GM23248 (cell line): ENCODE data around the gene WNT10A. TPM values are rescaled to one million over a fixed set of nuclear protein-coding genes. Genes with fewer than 3 reads are reported as not detected.

Experiments used
- DNase-seq: peaks from one replicate; pipeline ENCODE4 v3.0.0-alpha.2; 2015
- H2AFZ ChIP-seq: fragments of 200-600 bp; sonication (generic); 2 replicates; pipeline ENCODE4 v1.6.1; 2016; ENCODE audit warnings: antibody characterized with exemption
- H3F3A ChIP-seq: fragments of 200-600 bp; sonication (generic); 2 replicates; pipeline ENCODE4 v1.6.1; 2016; ENCODE audit warnings: mild to moderate bottlenecking, antibody characterized with exemption, mixed run types; ENCODE audit not compliant: insufficient read depth
- H3K27ac ChIP-seq: fragments of 200-600 bp; sonication (generic); 2 replicates; pipeline ENCODE4 v1.5.1; 2016; ENCODE audit warnings: mild to moderate bottlenecking
- H3K27me3 ChIP-seq: fragments of 200-600 bp; sonication (generic); replicated peaks from 2 replicates; pipeline ENCODE4 v1.6.1; 2016; ENCODE audit warnings: mild to moderate bottlenecking; ENCODE audit not compliant: insufficient read depth
- H3K36me3 ChIP-seq: fragments of 200-600 bp; sonication (generic); 2 replicates; pipeline ENCODE4 v1.6.1; 2016; ENCODE audit warnings: low read depth, mild to moderate bottlenecking
- H3K4me1 ChIP-seq: fragments of 200-600 bp; sonication (generic); 2 replicates; pipeline ENCODE4 v1.6.1; 2016; ENCODE audit warnings: mild to moderate bottlenecking; ENCODE audit not compliant: insufficient read depth
- H3K4me2 ChIP-seq: fragments of 200-600 bp; sonication (generic); one replicate; pipeline ENCODE4 v1.6.1; 2016; ENCODE audit warnings: mild to moderate bottlenecking; ENCODE audit not compliant: unreplicated experiment
- H3K4me3 ChIP-seq: fragments of 200-600 bp; sonication (generic); 2 replicates; pipeline ENCODE4 v1.5.1; 2016; ENCODE audit warnings: mild to moderate bottlenecking
- H3K79me2 ChIP-seq: fragments of 200-600 bp; sonication (generic); 2 replicates; pipeline ENCODE4 v1.6.1; 2016; ENCODE audit warnings: mild to moderate bottlenecking; ENCODE audit not compliant: insufficient read depth
- H3K9ac ChIP-seq: fragments of 200-600 bp; sonication (generic); 2 replicates; pipeline ENCODE4 v1.6.1; 2016; ENCODE audit warnings: mild to moderate bottlenecking
- H3K9me2 ChIP-seq: fragments of 200-600 bp; sonication (generic); 2 replicates; pipeline ENCODE4 v1.6.1; 2016; ENCODE audit warnings: mixed run types, mild to moderate bottlenecking, moderate library complexity; ENCODE audit not compliant: insufficient read depth
- H3K9me3 ChIP-seq: fragments of 200-600 bp; sonication (generic); one replicate; pipeline ENCODE4 v1.6.1; 2017; ENCODE audit warnings: low read depth
- H4K20me1 ChIP-seq: fragments of 200-600 bp; sonication (generic); 2 replicates; pipeline ENCODE4 v1.6.0; 2016; ENCODE audit not compliant: insufficient read depth
- EZH2 ChIP-seq: fragments of 200-600 bp; sonication (generic); IDR thresholded peaks from 2 replicates; pipeline ENCODE4 v1.6.1; 2018; ENCODE audit warnings: antibody characterized with exemption, mild to moderate bottlenecking; ENCODE audit not compliant: insufficient read depth, poor library complexity, severe bottlenecking
- EZH2phosphoT487 ChIP-seq: fragments of 200-600 bp; sonication (generic); IDR thresholded peaks from 2 replicates; pipeline ENCODE4 v1.6.1; 2018; ENCODE audit warnings: antibody characterized with exemption, moderate library complexity, mild to moderate bottlenecking, low read depth; ENCODE audit not compliant: insufficient read depth
- WGBS, 2 experiments: methylation state at CpG; one replicate each; pipeline ENCODE4 v1.1.6; 2015 to 2017; ENCODE audit warnings: low lambda C conversion rate in 2 of 2, low coverage in 1 of 2; ENCODE audit errors: missing lambda C conversion rate in 2 of 2; 5-methylcytosine and 5-hydroxymethylcytosine counted together
- in situ Hi-C: fragments of 300-500 bp; cut with MboI; formaldehyde crosslinking; loops from 2 replicates; pipeline ENCODE4 v1.15.0; 2020
- polyA plus RNA-seq: library from polyadenylated mRNA; unstranded; fragments of >200 nt; fragmentation: Nextera tagmentation; extraction: Ambion mirVana; gene quantifications from 2 replicates; pipeline ENCODE4 v1.2.1, GENCODE V29; 2016
- total RNA-seq: library from RNA; depleted of rRNA; stranded (reverse); fragments of >200 nt; shearing (Covaris generic); gene quantifications from 2 replicates; pipeline ENCODE4 v1.2.3, GENCODE V29; 2014

Gene WNT10A
- total and polyA plus RNA-seq, 2 experiments from 2014 or later, result not detected

DNA sequence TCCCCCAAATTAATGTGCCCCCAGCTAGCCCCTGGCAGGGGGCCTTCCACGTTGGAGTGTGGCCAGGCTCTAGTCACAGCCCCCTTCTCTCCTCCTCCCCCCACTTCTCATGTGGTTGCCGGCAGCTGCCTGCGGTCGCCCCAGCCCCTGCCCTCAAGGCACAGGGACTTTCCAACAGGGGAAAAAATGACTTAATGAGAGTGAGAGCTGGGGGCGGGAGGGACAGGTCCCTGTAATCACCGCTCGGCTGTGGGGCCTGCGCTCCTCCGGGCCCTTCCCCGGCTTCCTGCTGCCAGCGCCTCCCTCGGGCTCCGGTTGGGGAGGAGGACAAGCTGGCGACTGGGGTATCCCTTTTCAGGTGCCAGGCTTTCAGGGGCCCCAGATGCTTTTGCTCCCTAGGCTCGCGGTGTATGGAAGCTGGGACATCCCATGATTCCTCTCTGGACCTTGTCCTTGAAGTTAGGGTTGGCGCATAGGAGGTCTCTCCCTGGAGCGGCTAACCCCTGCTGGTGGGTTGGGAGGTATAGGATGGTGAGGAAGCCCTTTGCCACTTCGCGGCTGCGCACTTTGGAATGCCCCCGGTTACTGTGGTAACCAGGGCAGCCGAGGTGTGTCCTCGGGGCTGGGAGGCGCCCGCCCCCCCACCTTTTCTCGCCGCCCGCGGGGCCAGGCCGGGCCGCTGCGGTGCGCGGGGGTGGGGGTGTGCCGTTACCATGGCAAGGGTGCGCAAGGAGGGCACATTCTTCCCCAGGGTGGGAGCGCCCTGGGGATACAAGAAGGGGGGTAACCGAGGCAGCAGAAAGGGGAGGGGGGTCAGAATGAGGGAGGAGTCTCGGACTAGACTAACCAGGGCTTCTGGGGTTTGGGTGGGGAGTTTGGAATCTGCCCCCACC lies 16.1 kb downstream of the WNT10A start:
- no peak overlapping the region for H3K27ac ChIP-seq
- in situ Hi-C loops, result no loop called here
- no peaks in the 10 kb centered on the region for H3K9me2 ChIP-seq
- no peaks in the 10 kb centered on the region for H4K20me1 ChIP-seq
- no peaks in the 10 kb centered on the region for H3K9me3 ChIP-seq
- no peaks in the 10 kb centered on the region for H3K36me3 ChIP-seq
- H3K27me3 ChIP-seq, result peaks cover 54% of the 10 kb centered on the region
- WGBS, 2 experiments, result 26 to 38% methylated on average over 28 to 40 of the region's 40 CpGs
- DNase-seq, result no peak
- no peaks in the 10 kb centered on the region for H3K4me1 ChIP-seq
- H3K4me3 ChIP-seq, result no peak overlapping the region
- TF ChIP-seq EZH2phosphoT487, result no peak
- TF ChIP-seq EZH2, result no peak
- H3K79me2 ChIP-seq, result no peaks in the 10 kb centered on the region
- H2AFZ ChIP-seq, result no peak overlapping the region
- H3K4me2 ChIP-seq, result no peak overlapping the region
- no peak overlapping the region for H3K9ac ChIP-seq
- no peaks in the 10 kb centered on the region for H3F3A ChIP-seq

DNA sequence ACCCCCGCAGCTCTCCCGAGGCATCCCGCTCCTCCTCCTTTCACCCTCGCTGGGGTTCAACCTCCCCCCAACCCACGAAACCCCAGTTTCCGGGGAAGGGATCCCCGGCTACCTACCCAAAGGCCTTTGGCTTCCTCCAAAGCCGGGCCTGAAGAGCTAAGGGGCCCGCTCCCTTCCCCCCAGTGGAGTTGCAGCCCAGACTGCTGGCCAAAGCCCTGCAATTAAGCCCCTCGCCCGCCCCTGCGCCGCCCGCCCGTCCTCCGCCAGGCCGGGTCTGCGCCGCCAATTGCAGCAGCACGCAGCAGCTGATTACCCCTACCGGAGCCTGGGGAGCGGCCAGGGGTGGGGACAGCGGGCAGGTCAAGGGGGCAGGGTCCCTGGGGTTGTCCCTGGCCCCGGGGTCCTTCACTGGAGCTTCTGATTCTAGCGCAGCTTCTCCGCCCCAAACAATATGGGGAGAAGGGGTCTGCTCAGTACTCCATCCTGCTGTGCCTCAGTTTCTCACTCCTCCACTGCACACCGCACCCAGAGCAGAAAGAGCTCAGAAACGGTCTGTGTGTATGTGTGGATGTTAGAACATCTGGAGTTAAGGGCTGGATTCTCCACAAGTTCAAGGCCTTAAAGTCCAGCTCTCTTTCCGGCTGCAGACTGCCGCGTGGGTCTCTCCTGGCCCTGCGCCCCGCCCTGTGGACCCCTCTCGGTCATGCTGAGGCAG lies 16.9 kb downstream of the WNT10A start:
- no peak for DNase-seq
- H3K27me3 ChIP-seq, result peaks cover 55% of the 10 kb centered on the region
- no peaks in the 10 kb centered on the region for H3F3A ChIP-seq
- H3K9me3 ChIP-seq, result no peaks in the 10 kb centered on the region
- no peaks in the 10 kb centered on the region for H3K36me3 ChIP-seq
- H3K4me2 ChIP-seq, result no peak overlapping the region
- no peaks in the 10 kb centered on the region for H4K20me1 ChIP-seq
- in situ Hi-C loops, result no loop called here
- no peak overlapping the region for H3K9ac ChIP-seq
- no peaks in the 10 kb centered on the region for H3K4me1 ChIP-seq
- 13 to 33% methylated on average over 17 to 34 of the region's 34 CpGs for WGBS, 2 experiments
- no peak overlapping the region for H2AFZ ChIP-seq
- H3K27ac ChIP-seq, result no peak overlapping the region
- no peaks in the 10 kb centered on the region for H3K79me2 ChIP-seq
- H3K4me3 ChIP-seq, result no peak overlapping the region
- peak; percentile 48 for TF ChIP-seq EZH2
- TF ChIP-seq EZH2phosphoT487, result no peak
- H3K9me2 ChIP-seq, result no peaks in the 10 kb centered on the region

DNA sequence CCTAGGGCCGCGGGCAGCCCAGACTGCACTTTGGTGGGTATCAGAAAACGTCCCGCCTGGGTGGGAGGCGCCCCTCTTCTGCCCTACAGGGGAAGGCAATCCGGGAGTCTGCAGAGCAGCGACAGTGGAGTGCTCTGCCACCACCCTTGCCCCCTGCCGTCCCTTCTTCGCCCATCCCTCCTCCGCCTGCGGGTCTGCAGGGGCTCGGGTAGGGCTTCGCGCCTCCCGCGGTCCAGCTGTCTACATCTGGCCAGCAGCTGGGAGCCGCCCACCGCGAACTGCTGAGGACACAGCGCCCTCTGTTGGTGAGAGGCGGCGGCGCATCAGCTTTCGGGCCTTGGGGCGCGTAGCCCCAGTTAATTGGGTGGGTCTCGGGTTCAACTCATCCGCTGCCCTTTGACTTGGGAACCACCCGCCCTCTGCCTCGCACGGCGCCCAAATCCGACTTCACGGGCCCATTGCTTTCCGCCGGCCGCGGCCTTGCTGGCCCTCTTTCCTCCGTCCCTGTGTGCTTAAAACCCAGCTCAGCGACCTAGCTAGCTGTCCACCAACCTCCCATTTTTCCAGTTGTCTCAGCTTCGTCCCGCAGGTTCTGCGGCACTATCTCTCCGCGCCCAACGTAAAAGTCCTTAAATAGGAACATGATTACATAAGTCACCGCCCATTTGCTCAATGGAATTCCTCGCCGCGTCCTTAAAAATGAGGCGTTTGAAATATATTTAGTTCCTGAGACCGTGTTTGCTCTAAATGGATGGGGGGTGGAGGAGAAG lies 17.6 kb downstream of the WNT10A start:
- Histone ChIP-seq H3K79me2 (no peaks in the 10 kb centered on the region), H3K9me2 (no peaks in the 10 kb centered on the region), H3K4me3 (peak overlapping the region; percentile 49), H3F3A (no peaks in the 10 kb centered on the region), H4K20me1 (no peaks in the 10 kb centered on the region), H2AFZ (peak overlapping the region; percentile 65), H3K27me3 (peaks cover 55% of the 10 kb centered on the region), H3K36me3 (no peaks in the 10 kb centered on the region), H3K27ac (no peak overlapping the region), H3K9ac (no peak overlapping the region), H3K4me1 (no peaks in the 10 kb centered on the region), H3K9me3 (no peaks in the 10 kb centered on the region), H3K4me2 (peak overlapping the region; percentile 52)
- in situ Hi-C loops, result no loop called here
- peak; percentile 78 for DNase-seq
- TF ChIP-seq EZH2phosphoT487 (no peak), EZH2 (no peak)
- 7 to 12% methylated on average over 43 to 52 of the region's 52 CpGs for WGBS, 2 experiments

DNA sequence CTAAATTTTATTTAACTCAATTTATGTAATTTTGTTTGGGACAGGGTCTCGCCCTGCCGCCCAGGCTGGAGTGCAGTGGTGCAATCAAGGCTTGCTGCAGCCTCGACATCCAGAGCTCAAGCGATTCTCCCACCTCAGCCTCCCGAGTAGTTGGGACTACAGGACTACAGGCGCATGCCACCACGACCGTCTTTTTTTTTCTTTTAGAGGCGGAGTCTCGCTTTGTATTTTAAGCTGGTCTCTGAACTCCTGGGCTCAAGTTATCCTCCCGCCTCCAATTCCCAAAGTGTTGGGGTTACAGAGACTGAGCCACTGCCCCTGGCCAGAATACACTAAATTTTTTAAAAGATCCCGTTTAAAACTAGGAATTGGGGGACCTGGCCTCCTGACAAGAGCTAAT lies 18.5 kb downstream of the WNT10A start:
- TF ChIP-seq EZH2, result no peak
- TF ChIP-seq EZH2phosphoT487, result no peak
- Histone ChIP-seq H3K4me2 (no peak overlapping the region), H3K4me1 (no peaks in the 10 kb centered on the region), H3K27me3 (peaks cover 47% of the 10 kb centered on the region), H3K9me3 (no peaks in the 10 kb centered on the region), H3K9ac (no peak overlapping the region), H3K27ac (no peak overlapping the region), H4K20me1 (no peaks in the 10 kb centered on the region), H3K4me3 (no peak overlapping the region), H3K36me3 (no peaks in the 10 kb centered on the region), H3K79me2 (no peaks in the 10 kb centered on the region), H3K9me2 (no peaks in the 10 kb centered on the region), H3F3A (no peaks in the 10 kb centered on the region), H2AFZ (no peak overlapping the region)
- in situ Hi-C loops, result no loop called here
- DNase-seq, result no peak
- 53 to 57% methylated on average over 12 of the region's 12 CpGs for WGBS, 2 experiments
